AG04449 (cell line): ENCODE measurements around the gene MAST2.
A peak's percentile ranks its signal among the peaks of the same experiment; 100 is the strongest.
"Not testable (repeated sequence)": the region's sequence is repeated elsewhere in the genome, so short reads cannot be mapped to it uniquely, and the experiment has no call there.

Experiments
- CTCF ChIA-PET: fragments of 350-600 bp; formaldehyde crosslinking; extraction: SDS; loops from one replicate; lab custom pipeline; 2021; ENCODE audit warnings: antibody characterized with exemption; lab: Yijun Ruan, JAX
- POLR2A ChIA-PET: fragments of 400-600, 350-600 bp; formaldehyde crosslinking; extraction: SDS; loops from one replicate; lab custom pipeline; 2020; ENCODE audit warnings: antibody characterized with exemption, inconsistent platforms; lab: Yijun Ruan, JAX
- DNase-seq: peaks from one replicate; pipeline ENCODE4 v3.0.0-alpha.2; 2010; ENCODE audit warnings: low read depth, low spot score
- H3K4me3 ChIP-seq: 2 replicates; pipeline ENCODE4 v1.5.1; 2011; ENCODE audit warnings: low read depth, mild to moderate bottlenecking, control low read depth, low read length
- CTCF ChIP-seq: IDR thresholded peaks from one replicate; pipeline ENCODE4 v1.5.1; 2011; ENCODE audit warnings: mild to moderate bottlenecking, moderate library complexity, low read length, control low read depth, inconsistent platforms; ENCODE audit not compliant: insufficient read depth; ENCODE audit errors: missing control alignments

Gene MAST2

GRCh38 chr1:45870500-45870899 lies 67.1 kb downstream of the MAST2 start:
- ChIA-PET POLR2A (no interaction called here), CTCF (interaction anchor here (0.8 to 2.7 kb wide), 2 partner anchors 9 to 358 kb away, joined by 3 to 7 read pairs; no protein-coding TSS in a partner anchor)
- DNase-seq = no peak
- no peak for TF ChIP-seq CTCF
- H3K4me3 ChIP-seq = no peak overlapping the region

GRCh38 chr1:45872173-45872801 lies 68.9 kb downstream of the MAST2 start:
- H3K4me3 ChIP-seq, CTCF ChIA-PET: not testable (repeated sequence)

GRCh38 chr1:45876000-45876617 lies 72.7 kb downstream of the MAST2 start:
- DNase-seq = no peak
- no peak overlapping the region for H3K4me3 ChIP-seq
- ChIA-PET CTCF (no interaction called here), POLR2A (no interaction called here)
- no peak for TF ChIP-seq CTCF

More at GRCh38 chr1:45872173-45872801, 68.9 kb downstream of the MAST2 start:
- POLR2A ChIA-PET = not testable (repeated sequence)
- peak; percentile 34 for DNase-seq

- POLR2A ChIA-PET = no interaction called here
- no peak for DNase-seq
- TF ChIP-seq CTCF = no peak
- CTCF ChIA-PET = no interaction called here
- H3K4me3 ChIP-seq = no peak overlapping the region
Measured at GRCh38 chr1:45877264-45877663, 73.9 kb downstream of the MAST2 start.

- no peak for DNase-seq
- ChIA-PET POLR2A (interaction anchor here (0.8 kb wide), 1 partner anchor 162 kb away, joined by 4 read pairs; no protein-coding TSS in a partner anchor), CTCF (interaction anchor here (0.7 to 2.1 kb wide), 4 partner anchors 10 to 309 kb away, joined by 3 to 7 read pairs (median 4); no protein-coding TSS in a partner anchor)
- no peak overlapping the region for H3K4me3 ChIP-seq
- TF ChIP-seq CTCF = no peak
Measured at GRCh38 chr1:45879885-45880598, 76.6 kb downstream of the MAST2 start.

- no peak for DNase-seq
- H3K4me3 ChIP-seq = no peak overlapping the region
- POLR2A ChIA-PET = interaction anchor here (2.0 kb wide), 1 partner anchor 359 kb away, joined by 4 read pairs; the partner anchor contains the start of gene PRDX1
- CTCF ChIA-PET = interaction anchor here (0.7 to 1.2 kb wide), 6 partner anchors 9 to 381 kb away, joined by 3 to 8 read pairs (median 4); partner anchors contain the start of genes CCDC163 and MMACHC
- no peak for TF ChIP-seq CTCF
Measured at GRCh38 chr1:45880930-45881329, 77.5 kb downstream of the MAST2 start.
